GM21737 (cell line): ENCODE data around the gene RNASE9.
"Not testable (repeated sequence)": the region's sequence is repeated elsewhere in the genome, so short reads cannot be mapped to it uniquely, and the experiment has no call there.

Experiments used
- ATAC-seq: cut with Tn5 transposase; IDR thresholded peaks from one replicate; pipeline ENCODE4 v1.9.1; 2021; ENCODE audit warnings: mild to moderate bottlenecking, moderate library complexity; ENCODE audit not compliant: unreplicated experiment

RNASE9 gene

DNA sequence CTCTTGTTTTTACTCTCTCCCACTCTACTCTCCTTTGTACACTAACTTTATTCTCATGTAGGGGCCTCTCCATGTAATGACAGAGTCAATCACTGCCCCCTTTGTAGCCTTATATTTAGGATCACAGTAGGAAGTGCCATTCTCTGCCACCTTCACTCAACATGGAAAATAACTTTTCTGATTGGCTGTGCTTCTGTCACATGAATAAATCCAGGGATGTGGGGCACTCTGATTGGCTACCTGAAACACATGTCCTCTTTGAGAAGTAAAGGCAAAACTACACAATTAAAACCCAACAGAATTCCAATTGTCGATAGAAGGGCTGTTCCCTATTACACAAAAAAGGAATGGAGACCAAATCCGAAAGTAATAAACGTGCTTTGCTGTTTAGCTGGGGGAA lies at the start of gene RNASE9:
Gene RNASE9 (minus strand): TSS at position 87 of the 400 bp plus-strand sequence.
- ATAC-seq = no peak

DNA sequence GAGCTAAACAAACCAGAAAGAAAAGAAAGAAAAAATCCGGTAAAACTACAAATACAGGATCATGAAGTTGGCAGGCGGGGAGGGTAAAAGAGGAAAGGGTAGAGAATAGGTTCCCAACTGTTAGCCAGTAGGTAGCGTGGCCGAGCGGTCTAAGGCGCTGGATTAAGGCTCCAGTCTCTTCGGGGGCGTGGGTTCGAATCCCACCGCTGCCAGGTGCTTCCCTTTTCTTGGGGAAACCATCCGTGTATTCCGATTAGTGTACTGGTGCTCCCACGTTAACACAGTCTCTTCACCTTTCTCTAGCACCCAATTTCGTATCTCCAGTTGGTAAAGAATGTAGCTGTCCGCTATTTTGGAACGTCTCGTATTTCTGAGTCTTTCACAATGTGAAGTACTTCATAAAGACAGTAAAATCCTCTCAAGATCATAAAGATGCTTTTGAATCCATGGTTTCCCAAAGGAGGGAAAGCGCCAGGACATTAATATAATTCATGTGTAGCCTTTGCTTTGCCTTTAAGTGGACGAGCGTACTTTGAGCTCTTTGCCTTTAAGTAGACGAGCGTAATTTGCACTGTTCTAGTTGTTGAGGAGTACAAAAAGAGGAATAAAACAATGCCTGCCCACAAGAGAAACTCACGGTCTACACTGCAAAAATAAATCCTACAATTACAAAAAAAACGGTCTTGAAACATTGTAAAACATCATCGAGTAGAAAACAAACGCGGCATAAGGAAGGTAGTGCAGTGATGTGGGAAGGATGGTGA lies 49.3 kb upstream of the RNASE9 start:
- ATAC-seq = no peak

DNA sequence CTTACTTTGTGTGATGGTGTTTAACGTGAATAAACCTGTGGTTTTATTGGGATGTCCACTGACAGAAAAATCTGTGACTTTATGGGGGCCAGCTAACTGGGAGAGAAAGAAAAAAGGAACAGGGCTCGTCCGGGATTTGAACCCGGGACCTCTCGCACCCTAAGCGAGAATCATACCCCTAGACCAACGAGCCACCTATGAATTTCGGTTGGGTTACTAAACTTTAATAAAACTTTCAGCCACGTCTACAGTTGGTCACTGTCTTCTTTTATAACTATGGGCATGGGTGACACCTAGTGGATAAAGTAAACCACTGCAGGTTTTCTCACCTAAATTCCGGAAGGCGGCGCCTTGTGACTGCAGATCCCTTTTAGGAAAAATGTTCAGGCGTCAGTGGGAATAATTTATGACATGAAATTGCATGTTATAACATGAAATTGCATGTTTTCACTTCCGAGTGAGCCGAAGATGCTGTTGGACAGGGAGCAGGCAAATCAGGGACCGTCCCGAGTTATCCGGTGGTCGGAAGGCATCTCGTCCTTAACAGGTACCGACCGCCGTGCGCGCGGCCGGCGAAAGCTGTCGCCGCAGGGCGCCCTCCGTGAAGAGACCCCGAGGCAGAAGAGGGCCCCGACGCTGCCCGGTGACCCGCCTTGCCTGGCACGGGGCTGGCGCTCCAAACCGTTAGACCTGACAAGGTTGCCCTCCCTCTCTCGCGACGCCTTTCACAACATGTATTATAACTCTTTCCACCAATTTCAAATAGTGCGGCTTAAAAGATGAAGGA lies 48.6 kb upstream of the RNASE9 start:
- peak; percentile 23 for ATAC-seq

DNA sequence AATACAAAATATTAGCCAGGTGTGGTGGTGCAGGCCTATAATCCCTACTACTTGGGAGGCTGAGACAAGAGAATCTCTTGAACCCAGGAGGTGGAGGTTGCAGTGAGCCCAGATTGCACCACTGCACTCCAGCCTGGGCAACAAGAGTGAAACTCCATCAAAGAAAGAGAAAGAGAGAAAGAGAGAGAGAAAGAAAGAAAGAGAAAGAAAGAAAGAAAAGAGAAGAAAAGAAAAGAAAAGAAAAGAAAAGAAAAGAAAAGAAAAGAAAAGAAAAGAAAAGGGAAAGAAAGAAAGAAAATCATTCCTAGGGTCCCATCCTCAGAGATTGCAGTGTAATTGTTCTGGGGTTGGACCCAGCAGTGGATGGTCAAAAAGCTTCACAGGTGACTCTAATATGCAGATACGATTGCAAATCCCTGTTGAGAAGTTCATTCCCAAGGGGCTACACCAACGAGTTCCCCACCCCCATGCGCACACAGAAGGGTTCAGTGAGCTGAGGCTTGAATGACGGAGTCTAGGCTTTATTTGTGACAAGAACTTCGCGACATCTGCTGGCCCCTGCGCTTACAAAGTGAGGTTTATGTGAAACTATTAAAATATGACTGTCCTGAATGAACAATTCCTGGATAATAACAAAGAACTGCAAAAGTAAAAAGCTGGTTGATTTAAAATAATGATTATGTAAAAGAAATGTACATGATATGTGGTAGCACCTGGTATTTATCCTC lies 47.7 kb upstream of the RNASE9 start:
- no peak for ATAC-seq

DNA sequence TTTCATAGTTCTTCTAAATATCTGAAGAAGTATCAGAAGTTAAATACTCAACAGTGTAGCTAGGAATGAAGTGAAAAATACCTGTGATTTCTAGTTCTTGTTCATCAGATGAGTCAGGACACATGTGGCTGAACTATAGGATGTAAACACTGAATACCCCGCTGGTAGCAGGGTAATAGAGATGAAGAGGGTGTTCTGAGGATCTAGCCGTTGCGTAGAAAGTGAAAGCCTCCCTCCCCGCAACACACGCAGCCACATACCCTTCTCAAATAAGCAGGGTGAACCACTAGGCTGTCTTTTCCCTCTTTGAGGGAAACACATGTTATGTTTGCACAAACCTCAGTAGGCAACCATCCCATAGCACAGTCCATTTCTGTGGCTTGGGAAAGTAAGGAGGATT lies 46.8 kb upstream of the RNASE9 start:
- ATAC-seq = no peak

DNA sequence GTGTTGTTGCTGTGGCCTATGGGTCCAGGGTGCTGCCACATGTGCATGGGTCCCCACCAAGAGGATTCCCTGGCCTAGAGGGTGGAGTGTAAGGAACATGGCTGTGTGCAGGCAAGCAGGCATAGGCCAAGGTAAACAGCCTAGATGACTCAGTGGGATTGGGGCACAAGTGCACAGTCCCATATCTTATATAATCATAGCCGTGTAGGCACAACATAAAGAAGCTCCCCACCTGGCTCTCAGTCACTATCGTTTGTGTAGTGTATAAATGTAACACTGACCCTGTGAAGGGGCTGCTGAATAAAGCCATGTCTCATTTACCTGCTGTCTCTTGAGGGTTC lies 46.0 kb upstream of the RNASE9 start:
- ATAC-seq = no peak

DNA sequence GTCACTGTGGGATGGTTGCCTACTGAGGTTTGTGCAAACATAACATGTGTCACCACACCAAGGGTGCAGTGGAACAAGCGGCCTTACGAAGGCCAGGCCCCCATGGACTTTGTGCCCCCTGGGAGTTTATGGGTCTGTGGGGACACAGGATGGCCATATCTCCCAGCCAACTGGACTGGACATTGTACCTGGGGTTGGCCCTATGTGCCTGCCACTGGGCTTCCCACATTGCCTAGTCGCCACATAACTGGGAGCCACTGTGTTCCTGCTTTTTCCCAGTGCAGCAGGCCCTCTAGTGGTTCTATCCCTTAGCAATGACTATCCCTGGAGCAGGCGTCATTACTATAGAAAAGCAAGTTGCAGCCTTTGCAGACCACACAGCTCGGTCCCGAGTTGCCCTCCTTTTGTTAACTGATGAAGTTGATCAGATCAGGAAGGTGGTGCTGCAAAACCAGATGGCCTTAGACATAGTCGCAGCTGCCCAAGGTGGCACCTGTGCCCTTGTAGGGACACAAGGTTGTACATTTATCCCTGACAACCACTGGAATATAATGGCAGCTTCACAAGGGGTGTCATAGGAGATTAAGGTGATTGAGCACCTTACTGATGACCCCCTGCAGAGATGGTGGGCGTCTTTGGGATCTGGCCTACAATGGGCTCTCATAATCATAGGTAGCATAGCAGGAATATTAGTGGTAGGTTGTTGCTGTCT lies 45.5 kb upstream of the RNASE9 start:
- ATAC-seq = no peak

DNA sequence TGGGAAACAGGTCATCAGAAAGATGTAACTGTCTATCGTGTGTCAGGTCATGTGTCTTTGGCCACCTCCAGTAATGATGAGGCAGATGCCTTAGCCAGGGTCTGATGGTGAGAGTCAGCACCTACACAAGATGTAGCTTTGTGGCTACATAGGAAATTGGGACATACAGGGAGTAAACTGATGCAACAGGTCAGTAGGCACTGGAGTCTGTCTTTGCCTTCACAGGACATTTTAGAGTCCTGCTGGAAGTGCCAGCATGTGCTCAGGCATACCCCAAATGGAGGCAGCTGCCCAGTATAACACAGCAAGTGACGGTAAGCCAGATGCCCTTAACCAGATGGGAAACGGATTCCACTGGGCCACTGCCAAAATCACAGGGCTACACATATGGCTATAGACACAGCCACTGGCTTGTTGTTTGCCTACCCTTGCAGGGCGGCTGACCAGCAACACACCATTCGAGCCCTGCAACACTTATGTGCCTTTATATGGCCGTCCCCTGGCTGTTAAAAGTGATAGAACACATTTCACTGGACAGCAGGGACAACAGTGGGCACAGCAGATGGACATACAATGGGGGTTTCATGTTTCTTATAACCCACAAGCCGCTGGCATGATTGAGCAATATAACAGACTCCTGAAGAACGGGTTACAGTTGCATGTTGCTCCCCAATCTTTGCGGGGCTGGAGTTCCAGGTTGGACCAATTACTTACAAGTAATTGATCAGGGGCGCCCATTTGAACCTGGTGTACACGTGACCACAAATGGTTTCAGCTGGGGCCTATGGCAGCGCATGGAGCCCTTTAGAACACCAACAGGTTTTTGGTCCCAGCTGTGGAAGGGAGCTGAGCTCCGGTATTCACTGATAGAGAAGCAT lies 43.2 kb upstream of the RNASE9 start:
- ATAC-seq = no peak

DNA sequence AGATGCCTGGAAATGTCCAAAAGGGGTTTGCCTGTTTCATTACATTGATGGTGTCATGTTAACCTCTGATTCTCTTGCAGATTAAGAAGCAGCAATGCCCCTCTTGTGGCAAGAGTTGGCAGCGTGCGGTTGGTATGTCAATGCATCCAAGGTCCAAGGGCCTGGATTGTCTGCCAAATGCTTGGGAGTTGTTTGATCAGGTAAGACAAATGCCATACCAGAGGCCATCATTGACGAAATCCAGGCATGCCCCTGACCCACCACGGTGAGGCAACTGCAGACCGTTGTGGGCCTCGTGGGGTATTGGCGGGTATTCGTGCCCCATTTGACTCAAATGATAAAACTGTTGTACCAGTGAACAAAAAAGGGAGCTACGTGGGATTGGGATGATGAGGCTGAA lies 41.7 kb upstream of the RNASE9 start:
- no peak for ATAC-seq

DNA sequence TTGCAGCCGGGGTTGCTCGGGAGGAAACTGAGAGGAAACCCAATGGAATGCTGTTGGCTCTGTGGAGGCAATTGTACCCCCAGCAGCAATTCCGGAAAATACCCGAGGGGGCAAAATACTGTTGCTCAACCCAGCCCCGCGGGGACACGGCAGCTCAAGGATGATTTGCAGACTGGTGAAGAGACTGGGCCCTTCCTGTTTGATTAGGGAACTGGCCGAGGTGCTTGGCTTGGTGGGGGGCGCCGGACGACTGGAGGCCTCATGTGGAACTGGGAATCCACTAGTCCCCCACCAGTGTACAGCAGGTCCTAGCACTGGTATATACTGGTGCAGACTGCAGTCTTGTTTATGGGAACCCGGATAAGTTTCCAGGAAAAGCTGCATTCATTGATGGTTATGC lies 40.7 kb upstream of the RNASE9 start:
- no peak for ATAC-seq

DNA sequence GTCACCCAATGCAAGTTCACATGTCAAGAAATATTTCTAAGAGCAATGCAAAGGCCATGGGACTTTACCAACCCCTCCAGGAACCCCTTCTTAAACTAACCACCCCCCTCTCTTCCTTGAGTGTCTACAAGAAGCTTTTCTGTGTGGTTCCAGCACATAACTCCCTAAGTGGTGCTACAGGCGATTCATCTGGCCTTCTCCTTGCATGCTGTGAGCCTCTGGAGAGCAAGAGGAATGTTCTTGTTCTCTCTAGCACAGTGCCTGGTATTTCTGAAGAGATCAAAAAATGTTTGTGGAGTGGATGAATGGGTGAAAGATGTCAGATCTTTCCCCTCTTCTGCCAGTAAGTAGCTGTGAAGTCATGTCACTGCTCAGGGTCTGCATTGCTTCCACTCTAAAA lies 36.3 kb upstream of the RNASE9 start:
- no peak for ATAC-seq

DNA sequence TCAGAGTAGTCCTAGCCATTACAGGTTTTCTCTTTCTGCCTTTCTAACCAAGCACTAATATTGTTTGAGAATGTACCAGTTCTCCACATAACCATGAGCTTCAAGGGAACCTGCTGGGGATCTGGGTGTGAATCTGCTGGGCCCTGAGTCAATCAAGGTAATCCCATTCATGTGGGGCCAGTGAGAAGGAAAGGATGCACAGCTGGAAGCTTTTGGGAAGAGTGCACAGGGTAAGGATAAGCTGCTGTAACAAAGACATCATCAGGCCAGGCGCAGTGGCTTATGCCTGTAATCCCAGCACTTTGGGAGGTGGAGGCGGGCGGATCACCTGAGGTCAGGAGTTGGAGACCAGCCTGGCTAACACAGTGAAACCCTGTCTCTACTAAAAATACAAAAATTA lies 34.9 kb upstream of the RNASE9 start:
- not testable (repeated sequence) for ATAC-seq

DNA sequence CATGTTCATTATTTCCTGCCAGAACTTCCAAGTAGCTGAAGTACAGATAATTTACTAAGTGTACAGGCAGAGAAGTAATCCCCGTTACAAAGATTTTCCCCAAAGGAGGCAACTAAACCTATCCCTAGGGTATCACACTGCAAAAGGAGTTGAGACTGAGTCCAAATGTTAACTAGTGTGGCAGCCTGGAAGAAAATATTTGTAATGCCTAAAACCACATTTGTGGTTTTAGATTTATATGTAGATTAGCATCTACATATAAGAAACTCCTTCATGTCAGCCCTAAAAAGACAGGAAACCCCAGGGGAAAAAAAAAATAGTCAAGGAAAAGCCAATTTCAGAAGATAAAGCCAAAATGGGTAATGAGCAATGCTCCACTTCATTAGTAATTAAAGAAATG lies 31.7 kb upstream of the RNASE9 start:
- ATAC-seq = no peak

DNA sequence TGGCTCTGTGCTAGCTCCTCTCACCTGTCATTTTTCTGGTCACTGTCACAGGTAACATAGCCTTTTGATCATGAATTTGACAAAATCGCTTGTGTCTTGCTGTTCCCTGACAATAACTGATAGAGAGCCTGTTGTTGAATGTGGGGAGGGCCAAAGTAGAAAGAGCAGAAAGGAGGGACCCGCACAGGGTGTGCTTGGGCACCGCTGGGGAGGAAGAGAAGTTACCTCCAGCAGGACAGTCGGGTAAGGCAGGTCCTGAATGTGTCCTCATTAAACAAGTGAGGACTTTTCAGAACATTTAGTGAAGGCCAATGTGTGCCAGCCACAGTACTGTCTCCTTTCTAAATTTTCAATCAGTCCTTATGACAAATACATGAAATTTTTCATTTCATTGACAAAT lies 30.4 kb upstream of the RNASE9 start, which contains the start of gene RNASE12:
Gene RNASE12 (minus strand): TSS at position 142 of the 400 bp plus-strand sequence. CDS start 653 bp downstream, outside the sequence.
- no peak for ATAC-seq

DNA sequence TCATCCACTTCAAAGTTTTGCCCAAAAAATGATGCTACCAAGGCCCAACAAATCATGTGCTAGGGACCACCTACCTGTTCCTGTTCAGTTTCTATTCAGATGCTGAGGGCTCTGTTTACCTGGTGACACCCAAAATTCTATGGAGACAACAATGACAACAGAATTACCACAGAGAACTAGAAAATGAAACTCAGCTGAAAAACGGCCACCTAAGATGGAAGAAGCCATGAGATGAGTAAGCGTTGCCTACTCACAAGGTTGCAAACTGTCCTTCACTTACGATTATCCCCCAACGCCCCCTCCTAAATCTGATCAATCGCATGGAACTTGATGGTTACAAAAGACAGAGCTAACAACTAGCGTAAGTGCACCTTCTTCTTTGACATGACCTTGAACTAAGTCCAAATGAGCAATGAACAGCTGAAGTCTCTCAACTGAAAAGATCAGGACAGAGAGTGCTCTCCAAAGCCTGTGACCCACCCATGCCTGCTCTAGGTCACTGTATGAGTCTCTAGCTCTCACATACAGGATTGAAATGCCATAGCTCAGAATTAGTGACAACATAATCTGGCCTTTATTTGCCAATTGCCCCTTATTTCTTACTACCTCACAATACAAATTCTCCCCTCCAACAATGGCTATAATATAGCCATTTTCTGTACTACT lies 26.8 kb upstream of the RNASE9 start, which contains the start of gene RNASE11:
Gene RNASE11 (minus strand): TSS at position 513 of the 666 bp plus-strand sequence.
- ATAC-seq = no peak

DNA sequence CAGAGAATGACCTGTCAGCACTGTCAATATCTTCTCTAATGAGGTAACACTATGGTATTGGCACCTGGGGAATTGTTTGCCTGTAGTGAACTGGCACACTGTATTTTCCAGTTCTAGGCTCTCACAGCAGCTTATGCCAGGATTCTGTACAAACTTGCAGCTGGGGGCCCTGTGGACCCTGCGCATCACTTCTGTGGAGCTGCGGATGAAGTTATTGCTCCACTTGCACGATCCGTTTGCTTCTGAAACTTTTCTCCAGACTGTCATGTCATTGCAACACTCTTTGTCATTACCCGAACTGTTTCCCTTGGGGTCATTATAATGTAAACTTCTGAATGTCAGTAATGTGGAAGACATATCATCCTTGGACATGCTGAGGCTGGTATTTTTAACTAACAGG lies 23.1 kb upstream of the RNASE9 start:
- ATAC-seq = no peak

DNA sequence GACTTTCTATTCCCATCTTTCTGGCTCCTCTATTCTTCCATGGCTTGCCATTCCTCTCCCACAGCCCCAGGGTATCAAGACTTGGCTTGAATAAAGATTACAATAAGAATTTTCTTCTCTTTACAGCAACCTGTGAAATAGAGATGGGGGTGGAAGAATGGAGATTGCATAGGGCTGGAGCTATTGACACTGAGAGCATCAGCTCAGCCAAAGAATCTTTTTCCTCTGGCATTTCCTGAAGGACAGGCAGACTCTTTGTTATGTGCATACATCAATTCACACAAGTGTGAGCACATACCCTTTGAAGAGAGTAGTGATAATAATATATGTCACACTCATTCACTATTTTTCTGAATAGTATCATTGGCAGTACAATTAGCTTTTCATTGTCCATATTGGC lies 22.3 kb upstream of the RNASE9 start:
- ATAC-seq = no peak

DNA sequence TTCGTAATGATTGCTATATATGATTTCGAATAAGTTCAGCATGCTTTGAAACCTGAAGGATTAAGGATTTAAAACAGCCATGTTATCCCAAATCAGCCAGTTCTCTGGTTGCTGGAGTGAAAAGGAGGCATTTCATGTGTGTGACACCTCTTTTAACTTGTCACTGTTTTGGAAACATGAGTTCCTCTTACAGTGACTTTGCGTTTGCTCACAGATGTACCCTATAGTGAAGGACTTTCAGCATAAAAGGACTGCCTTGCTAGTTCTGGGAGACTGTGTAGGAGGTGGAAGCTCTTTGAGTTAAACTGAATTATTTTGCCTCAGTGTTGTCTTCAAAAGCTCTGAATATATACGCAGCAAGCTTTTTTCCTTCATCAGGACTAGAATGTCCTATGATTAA lies 19.4 kb upstream of the RNASE9 start:
- ATAC-seq = no peak

DNA sequence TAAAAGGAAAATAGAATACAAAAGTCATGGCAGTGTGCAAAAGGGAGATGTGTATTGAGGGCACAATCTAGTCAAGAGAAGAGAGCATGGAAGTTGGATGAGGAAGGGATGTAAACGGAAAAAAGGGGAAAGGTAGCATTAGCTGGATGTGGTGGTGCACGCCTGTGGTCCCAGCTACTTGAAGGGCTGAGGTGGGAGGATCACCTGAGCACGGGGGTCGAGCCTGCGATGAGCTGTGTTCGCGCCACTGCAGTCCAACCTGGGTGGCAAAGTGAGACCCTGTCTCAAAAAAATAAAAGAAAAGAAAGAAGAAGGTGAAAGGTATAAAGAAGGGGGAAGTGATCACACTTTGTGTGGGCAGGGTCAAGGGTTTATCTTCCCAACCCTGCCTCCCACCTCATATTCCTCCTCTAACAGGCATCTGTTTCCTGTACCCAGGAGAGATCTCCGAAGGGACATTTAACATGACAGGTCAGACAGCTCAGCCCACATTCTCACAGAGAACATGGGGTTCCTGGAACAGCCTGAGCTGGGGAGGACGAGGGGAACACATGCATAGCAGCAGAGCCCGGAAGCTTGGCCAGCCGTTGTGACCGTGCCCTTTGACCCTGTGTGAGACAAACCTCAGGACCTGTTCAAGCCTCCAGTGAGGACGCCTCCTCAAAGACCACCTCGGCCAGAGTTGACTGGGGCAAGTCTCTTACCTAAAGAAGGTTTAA lies 18.1 kb upstream of the RNASE9 start:
- ATAC-seq = no peak
